ENCODE measurements around the gene ZBED3.
A peak's percentile ranks its signal among the peaks of the same experiment; 100 is the strongest.

The ZBED3 gene

DNA sequence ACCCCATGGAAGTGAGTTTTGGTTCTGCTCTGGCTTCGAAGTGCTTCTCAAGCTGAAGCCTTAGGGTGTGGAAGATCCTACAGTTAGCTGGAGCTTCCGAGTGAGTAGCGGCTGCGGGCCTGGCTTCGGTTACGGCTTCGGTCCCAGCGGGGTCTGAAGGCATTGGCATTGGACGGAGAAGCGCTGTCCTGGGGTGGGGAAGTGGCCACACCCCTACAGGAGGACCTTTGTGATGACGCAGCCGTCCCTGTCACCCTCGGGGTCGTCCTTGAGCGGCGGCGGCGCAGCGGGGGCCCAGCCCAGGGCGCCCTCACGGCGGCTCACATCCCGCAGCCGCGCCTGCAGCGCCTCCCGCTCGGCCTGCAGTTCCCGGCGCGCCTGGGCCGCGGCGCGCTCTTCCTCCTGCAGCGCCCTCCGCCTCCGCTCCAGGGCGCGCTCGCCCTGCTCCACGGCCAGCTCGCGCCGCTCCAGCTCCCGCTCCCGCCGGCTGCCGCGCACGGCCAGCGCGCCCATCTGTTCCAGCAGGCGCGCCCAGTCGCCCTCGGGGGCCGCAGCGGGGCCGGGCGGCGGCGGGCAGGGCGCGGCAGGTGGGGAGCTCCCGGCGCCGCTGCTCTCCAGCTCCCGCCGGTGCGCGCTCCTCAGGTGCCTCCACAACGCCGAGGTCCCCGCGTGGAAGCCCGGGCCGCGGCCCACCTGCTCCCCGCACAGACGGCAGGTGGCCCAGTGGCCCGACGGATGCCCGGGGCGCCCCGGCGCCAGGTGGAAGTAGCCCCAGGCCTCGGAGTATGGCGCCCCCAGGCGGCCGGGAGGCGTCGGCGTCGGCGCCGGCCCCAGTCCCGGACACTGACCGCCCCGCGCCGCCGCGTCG is 9.9 kb downstream of the ZBED3 start:
- DNase-seq (ENCODE audit: low read depth): peak; percentile 20

DNA sequence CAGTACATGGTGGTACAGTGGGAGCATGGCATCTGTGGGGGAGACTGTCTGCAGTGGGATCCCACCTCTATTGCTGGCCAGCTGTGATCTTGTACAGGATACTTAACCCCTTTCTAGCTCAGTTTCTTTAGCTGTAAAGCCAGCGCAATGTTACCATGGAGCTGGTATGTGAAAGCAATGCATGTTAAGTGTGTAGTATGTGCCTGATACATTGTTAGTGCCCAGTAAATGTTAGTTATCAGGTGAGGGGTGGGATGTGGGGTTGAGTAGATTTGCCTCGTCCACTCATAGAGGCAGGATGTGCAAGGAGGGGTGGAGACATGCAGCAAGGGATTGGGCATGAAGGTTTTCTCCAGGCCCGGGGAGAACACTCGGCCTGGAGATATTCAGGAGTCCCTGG is 12.3 kb downstream of the ZBED3 start:
- no peak for DNase-seq (ENCODE audit: low read depth)

DNA sequence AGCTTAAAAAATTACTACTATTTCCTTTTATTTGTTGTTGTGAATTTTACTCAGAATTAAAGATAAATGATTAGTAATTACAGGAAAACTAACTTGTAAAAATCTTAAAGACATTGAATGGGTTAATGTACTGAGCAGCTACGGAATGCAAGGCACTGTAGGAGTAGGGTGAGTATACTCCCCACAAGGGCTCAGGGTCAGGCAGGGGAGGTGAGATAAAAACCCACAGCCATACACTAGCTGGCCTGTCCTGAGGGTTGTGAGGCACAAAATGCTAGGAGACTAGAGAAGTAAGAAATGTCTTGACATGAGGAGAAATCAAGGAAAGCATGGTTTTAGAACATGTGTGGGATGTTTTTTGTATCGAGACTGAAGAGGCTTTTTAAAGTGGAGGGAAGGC is 13.4 kb downstream of the ZBED3 start:
- DNase-seq (ENCODE audit: low read depth): no peak

DNA sequence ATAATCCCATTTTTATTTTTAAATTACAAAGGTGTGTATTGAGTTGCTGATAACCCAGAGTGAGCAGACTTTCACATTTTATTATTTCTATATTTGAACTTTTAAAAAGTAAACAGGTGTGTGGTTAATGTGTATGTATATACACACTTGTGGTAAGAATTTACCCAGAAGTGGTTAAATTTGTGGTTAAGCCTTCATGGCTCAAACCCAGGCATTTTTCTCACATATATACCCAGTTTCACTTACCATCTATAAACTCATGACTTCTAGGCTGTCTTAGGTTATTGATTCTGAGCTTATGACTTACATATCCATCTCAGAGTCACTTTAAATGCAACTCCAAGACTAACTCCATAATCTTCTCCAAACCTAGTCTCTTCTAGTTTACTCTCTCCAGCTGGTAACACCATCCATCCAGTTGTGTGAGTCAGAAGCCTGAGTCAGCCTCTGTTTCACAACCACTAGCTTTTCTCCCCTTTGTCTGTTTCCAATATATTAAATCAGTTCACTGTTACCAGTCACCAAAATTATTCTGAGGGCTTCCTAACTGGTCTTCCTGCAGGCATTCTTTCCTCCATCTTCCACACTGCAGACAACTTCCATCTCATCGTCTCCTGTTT is 20.2 kb downstream of the ZBED3 start:
- DNase-seq (ENCODE audit: low read depth): no peak

DNA sequence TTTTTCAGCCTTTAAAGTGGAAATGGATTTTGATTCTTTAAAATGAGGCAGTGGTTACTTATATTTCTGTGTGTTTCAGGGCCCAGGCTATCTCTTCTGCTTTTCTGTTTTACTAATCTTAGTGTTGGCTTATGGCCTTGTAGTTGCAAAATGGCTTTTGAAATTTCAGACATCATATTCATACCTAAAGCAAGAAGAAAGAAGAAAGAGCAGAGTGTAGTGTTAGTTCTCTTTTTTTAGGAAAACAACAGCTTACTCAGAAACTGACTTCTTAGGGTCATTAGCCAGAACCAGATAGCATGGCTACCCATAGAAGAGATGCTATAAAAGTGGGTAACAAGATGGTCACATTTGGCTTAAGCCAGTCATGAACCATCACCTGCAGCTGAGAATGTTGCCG is 20.9 kb downstream of the ZBED3 start:
- DNase-seq (ENCODE audit: low read depth): no peak

DNA sequence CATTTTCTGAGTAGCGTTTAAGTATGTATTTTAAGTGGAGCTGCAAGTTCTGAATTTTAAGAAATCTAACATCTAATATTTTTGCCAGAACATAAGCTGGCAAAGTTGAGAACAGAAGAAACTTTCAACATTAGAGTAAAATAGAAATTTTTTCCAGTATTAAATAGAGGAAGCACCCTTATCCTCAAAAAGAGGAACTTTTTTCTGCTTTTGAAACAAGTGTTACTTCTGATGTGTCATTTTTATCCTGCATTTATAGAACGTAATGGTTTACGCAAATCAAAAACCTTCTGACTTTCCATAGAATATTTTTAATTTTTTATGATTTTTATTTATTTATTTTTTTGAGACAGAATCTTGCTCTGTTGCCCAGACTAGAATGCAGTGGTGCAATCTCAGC is 21.8 kb downstream of the ZBED3 start:
- no peak for DNase-seq (ENCODE audit: low read depth)

DNA sequence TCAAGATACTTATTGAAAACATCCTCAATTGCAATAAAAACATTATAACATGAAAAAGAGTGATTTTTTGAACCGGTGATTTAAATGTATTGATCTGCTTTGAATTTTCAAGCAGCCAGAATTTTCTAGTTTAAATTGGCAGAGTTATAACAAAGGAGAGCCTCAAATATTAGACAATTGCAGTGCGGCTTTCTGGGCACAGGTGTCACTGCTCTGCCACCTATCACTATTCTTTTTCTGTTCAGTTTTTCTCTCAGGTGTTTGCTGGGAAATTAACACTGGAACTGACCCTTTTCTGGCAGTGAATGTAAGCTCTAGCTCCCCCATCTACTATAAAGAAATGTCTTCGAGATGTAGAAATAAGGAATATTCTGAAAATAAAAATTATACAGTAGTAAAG is 23.0 kb downstream of the ZBED3 start:
- no peak for DNase-seq (ENCODE audit: low read depth)

DNA sequence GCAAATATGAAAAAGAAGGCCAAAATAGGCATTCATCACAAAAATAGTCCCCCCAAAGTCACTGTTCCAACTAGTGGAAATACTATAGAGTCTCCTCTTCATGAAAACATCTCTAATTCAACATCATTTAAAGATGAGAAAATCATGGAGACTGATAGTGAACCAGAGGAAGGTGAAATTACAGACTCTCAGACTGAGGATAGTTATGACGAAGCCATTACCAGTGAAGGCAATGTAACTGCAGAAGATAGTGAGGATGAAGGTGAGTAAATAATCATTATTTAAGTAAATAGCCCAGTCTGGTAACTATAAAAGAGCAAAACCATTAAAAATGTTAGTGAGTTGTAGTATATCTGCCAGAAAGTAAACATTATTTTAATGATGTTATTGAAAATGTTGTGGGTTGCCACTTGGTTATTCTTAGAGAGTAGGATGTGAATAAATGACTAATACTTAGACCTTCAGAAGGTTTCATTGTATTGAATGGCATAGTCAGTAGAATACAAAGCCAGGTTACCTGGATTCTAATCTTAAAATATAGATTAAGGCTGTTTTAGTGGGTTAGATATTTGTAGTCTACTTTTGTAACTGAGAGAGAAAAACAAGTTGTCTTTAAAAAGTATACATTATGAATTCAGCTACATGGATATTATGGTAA is 40.5 kb downstream of the ZBED3 start:
- no peak for DNase-seq (ENCODE audit: low read depth)

DNA sequence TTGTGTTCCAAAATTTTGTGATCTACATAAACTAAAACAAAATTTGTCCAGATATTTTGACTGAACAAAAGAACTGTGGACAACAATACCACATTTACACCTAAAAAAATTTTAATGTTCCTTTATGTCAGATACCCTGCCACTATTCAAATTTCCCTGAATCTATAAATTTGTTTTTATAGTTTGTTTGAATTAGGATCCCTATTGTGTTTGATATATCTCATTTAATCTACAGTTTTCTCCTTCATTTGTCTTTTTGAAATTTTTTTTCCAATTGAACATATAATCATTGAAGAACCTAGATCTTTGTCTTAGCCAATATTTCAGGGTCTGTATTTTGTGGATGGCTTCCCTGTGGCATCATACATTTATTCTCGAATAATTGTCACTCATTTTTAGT is 51.1 kb downstream of the ZBED3 start:
- DNase-seq (ENCODE audit: low read depth): no peak

DNA sequence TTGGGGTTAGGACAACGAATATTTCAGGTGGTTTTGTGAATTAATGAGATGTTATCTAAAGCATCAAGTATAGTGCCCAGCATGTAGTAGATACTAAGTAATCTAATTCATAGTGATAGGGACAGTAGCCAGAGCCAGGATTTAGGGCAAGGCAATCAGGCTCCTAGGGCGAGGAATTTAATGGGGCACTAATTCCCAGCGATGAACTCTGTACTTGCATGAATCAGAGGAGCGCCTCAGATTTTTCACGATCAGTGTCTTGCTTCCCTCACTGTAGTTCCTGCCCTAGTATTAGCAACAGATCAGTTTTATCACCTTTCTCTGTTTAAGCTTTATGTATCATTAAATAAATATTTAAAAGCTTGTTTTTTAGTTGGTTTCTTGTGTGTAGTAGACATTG is 53.7 kb downstream of the ZBED3 start:
- DNase-seq (ENCODE audit: low read depth): no peak

DNA sequence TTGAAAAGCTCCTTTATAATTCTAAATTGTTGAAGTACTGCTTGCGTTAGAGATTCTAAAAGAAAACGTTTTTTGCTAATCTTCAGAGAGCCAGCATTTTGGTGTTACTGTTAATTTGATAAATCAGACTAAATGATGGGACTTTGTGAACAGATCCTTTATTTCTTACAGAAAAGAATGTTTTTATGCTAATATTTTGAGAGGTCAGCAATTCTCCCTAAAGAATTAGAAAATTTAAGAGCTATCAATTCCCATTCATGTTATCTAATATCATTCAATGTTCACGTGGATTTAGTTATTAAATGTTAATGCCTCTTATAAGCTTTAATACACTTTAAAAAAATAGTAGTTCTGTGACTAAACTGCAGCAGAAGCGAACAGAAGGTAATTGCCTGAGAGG is 54.5 kb downstream of the ZBED3 start:
- DNase-seq (ENCODE audit: low read depth): no peak

DNA sequence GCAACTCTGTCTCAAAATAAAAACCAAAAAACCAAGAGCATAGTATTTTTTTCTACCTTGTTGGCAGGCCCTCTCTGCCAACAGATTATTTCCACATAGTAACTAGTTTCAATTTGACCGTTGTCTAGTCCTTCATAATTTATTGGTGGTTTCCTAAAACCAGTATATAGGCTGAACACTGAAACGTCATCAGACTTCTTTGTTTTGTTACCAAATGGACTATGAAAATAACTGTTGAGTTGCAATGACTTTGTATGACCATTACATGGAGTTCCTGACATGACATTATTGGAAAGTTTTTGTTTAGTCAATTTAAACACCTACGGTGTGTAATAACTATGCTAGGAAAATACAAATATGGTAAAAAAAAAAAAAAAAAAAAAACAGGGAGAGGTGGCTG is 55.2 kb downstream of the ZBED3 start:
- DNase-seq (ENCODE audit: low read depth): no peak

DNA sequence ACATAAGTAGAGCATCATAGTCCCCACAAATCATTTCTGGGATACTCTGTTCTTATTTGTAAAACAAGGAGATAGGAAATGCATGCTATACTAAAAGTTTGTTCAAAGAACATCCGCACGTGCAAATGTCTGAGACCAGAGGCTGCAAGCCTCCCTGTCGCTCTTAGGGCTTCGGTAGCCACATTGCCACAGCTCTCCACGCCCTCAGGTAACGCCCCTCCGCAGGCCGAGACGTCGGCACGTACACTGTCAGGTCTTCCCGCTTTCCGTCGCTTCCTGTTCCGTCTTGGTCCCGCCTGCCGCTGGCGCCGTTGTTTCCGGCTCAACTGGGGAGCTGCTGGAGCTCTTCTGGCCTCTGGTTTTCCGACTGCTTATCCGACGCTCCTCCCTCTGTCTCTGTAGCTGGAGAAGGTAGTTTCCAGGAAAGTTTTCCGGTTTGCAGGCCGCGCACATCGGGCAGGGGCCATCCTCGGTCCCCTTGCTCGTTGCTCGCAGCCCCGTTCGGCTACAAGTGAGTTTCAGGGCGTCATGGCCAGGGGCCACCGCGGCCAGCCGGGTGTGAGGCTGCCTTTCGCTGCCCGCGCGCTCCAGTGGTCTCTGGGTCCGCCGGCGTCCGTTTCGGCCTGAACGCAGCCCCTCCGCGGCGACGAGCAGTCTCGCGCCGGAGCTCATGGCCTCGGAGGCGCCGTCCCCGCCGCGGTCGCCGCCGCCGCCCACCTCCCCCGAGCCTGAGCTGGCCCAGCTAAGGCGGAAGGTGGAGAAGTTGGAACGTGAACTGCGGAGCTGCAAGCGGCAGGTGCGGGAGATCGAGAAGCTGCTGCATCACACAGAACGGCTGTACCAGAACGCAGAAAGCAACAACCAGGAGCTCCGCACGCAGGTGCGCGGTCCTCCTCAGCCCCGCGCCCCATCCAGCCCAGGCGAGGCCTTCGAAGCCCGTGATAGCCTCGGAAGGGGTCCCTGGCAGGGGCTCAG is 56.7 kb downstream of the ZBED3 start, which contains the start of gene AGGF1:
Gene AGGF1 (plus strand): TSS at position 308 of the 975 bp plus-strand sequence. CDS start 363 bp downstream, at position 671.
- peak; percentile 69 for DNase-seq (ENCODE audit: low read depth)

DNA sequence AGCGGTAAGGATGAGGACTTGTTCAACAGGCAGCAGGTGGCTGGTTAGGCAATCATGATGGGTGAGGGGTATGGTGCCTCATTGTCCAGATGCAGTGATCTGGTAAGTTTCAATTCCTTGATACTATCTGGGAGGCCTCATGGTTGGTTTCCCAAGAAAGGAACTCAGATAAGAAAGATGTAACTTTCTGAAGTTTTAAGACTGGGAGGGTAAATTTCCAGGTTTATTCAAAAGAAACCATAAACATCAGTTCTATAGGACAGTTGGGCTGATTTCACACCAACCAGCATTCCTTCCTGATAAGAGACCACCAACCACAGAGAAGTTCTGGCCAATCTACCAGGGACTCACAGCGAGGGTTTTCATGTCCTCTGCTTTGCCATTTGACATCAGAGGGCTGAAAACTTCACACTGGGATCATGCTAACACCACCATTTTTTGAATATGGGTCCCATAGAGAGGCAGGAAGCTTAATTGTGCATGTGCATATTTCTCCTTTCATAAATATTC is 57.7 kb downstream of the ZBED3 start:
- no peak for DNase-seq (ENCODE audit: low read depth)

DNA sequence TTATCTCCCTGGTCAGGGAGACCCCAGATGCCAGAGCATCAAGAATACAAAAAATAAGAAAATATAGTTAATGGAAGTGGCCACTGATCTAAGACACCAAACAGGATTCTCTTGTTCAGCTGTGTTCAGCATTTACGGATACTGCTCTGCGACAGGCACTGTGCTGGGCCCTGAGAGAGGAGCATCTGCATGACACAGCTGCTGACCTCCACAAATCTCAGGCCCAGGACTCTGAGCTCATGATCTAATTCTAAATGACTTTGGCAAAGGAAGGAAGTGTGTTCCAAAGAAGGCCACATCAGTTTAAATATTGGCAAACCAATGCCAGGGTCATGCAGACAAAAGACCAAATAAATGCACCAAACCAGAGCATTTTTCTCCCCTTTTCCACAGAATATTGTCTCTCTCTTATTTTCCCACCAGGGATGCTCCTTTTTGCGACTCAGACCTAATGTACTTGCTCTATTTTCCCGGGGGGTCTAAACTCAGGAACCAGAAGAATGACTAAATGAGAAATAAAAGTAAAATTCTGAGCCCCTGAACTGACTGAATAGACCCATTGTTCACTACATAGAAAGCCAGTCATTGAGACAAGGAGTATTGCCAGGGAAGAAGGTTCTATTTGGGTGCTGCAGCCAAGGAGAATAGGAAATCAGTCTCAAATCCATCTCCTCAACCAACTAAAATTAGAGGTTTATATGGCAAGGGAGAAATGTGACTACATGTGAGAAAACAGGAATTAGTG is 58.3 kb downstream of the ZBED3 start:
- DNase-seq (ENCODE audit: low read depth): no peak

DNA sequence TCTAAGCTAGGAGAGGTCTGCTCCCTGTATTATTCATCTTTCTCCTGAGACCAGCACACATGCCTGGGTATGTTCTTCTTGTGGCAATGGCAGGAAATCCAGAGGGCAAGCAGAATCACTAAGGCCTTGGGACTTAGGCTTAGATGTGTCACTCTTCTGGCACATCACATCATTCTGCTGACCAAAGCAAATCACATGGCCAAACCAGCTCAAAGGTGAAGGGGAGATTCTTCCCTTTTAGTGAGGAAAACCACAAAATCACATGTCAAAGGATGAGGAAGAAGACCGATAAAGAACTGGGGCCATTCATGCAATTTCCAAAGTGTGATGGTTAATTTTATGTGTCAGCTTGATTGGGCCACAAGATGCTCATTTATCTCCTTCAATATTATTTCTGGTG is 62.6 kb downstream of the ZBED3 start:
- no peak for DNase-seq (ENCODE audit: low read depth)

DNA sequence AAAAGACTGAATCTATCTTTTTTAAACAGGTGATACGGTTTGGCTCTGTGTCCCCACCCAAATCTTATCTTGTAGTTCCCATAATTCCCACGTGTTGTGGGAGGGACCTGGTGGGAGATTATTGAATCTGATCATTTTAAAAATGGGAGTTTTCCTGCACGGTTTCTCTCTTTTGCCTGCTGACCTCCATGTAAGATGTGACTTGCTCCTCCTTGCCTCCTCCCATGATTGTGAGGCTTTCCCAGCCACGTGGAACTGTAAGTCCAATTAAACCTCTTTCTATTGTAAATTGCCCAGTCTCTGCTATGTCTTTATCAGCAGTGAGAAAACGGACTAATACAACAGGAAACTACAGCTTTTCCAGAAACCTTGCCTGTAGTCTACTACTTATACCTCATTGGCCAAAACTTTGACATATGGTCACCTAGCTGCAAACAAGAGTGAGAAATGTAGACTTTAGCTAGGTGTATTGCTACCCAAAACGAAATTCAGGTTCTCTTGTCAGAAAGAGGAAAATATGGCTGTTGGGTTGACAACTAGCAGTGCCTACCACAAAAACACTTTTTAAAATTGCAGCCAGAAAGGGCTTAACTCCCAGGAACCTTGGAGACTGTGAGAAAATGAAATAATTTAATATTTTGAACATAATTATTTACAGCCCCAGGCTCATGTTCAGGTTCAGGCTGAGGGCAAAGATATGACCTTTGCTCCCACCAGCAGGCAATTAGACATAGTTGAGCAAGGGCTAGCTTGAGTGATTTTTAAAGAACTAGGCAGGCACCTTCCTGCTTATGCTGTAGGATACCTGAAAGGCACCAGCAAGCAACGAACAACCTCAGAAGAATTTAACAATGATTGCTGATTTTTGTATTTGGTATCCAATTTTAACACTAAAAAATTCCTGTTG is 64.3 kb downstream of the ZBED3 start:
- no peak for DNase-seq (ENCODE audit: low read depth)

Data from CMK (cell line).